Esophagus squamous epithelium (tissue), 5 donors: ENCODE measurements around the gene SLC2A6. TPM values are rescaled to one million over a fixed set of nuclear protein-coding genes. Genes with fewer than 3 reads are reported as not detected.

Experiments used
- DNase-seq: peaks from one replicate; lab custom pipeline; 2025; lab: John Stamatoyannopoulos, UW
- H3K27ac ChIP-seq, 4 donors: fragments of 200-600 bp; sonication (generic); one replicate each; pipeline ENCODE4 v1.5.1; 2016 to 2019; ENCODE audit warnings: mild to moderate bottlenecking in 1 of 4
- H3K27me3 ChIP-seq, 4 donors: fragments of 200-600 bp; sonication (generic); 1 replicate in 3 of 4; 2 replicates in 1 of 4; pipeline versions ENCODE4 v1.5.1 to v1.6.0; 2017 to 2021; ENCODE audit warnings: antibody characterized with exemption in 1 of 4
- H3K36me3 ChIP-seq, 3 donors: fragments of 200-600 bp; sonication (generic); one replicate each; pipeline ENCODE4 v1.5.1; 2016 to 2019
- H3K4me1 ChIP-seq, 3 donors: fragments of 200-600 bp; sonication (generic); one replicate each; pipeline ENCODE4 v1.5.1; 2017 to 2019
- H3K4me3 ChIP-seq, 4 donors: fragments of 200-600 bp; sonication (generic); 1 replicate in 3 of 4; 2 replicates in 1 of 4; pipeline ENCODE4 v1.5.1; 2016 to 2019; ENCODE audit warnings: mild to moderate bottlenecking in 2 of 4, moderate library complexity in 1 of 4
- H3K9me3 ChIP-seq, 3 donors: fragments of 200-600 bp; sonication (generic); one replicate each; pipeline ENCODE4 v1.5.1; 2016 to 2019
- POLR2A ChIP-seq, 4 donors: fragments of 450-650 bp; IDR thresholded peaks; one replicate each; pipeline ENCODE4 v1.6.1; 2017; ENCODE audit warnings: antibody characterized with exemption in 4 of 4, mild to moderate bottlenecking in 4 of 4, moderate library complexity in 3 of 4
- WGBS, 2 donors: methylation state at CpG; one replicate each; pipeline ENCODE4 v1.1.5; 2018; 5-methylcytosine and 5-hydroxymethylcytosine counted together
- intact Hi-C: fragments of 100-400 bp; cut with DNase I; formaldehyde crosslinking; loops from one replicate; pipeline ENCODE4 v1.15.0; 2022
- total RNA-seq, 4 donors: library from RNA; depleted of rRNA; stranded (reverse); fragments of >200 nt; gene quantifications; one replicate each; pipeline ENCODE4 v1.1.0, GENCODE V29; 2016
- TF ChIP-seq, protein P1 (sequence below), 6 experiments: fragments of 450-650 bp in 4 of 6; fragments of 200-600 bp in 2 of 6; sonication (generic) in 2 of 6; IDR thresholded peaks; one replicate each; pipeline ENCODE4 v1.5.1; 2016 to 2019; ENCODE audit warnings: antibody characterized with exemption in 6 of 6, mild to moderate bottlenecking in 4 of 6, moderate library complexity in 4 of 6
- donor health status: DM: yes; HTN: yes; CAD: no.

The SLC2A6 gene
- total RNA-seq, 4 donors from 2014 or later, result 0.42 to 1.1 (median 0.85) TPM

- Histone ChIP-seq H3K27ac (no peak overlapping the region), H3K4me1 (peaks cover 22 to 55% (median 36%) of the 10 kb centered on the region in 3 donors), H3K36me3 (no peaks in the 10 kb centered on the region), H3K4me3 (no peak overlapping the region), H3K9me3 (no peaks in the 10 kb centered on the region), H3K27me3 (peaks cover 0 to 41% (median 0%) of the 10 kb centered on the region in 4 donors)
- WGBS, 2 donors, result 70 to 88% methylated on average over 1 to 2 of the region's 27 CpGs
- intact Hi-C loops, result no loop called here
- TF ChIP-seq, protein P1, sequence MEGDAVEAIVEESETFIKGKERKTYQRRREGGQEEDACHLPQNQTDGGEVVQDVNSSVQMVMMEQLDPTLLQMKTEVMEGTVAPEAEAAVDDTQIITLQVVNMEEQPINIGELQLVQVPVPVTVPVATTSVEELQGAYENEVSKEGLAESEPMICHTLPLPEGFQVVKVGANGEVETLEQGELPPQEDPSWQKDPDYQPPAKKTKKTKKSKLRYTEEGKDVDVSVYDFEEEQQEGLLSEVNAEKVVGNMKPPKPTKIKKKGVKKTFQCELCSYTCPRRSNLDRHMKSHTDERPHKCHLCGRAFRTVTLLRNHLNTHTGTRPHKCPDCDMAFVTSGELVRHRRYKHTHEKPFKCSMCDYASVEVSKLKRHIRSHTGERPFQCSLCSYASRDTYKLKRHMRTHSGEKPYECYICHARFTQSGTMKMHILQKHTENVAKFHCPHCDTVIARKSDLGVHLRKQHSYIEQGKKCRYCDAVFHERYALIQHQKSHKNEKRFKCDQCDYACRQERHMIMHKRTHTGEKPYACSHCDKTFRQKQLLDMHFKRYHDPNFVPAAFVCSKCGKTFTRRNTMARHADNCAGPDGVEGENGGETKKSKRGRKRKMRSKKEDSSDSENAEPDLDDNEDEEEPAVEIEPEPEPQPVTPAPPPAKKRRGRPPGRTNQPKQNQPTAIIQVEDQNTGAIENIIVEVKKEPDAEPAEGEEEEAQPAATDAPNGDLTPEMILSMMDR (IDR thresholded peaks at IDR 0.05), result no peak
- TF ChIP-seq POLR2A (IDR thresholded peaks at IDR 0.05), result no peak
- DNase-seq, result no peak
Observed at GRCh38 chr9:133510926-133511505, 32.1 kb upstream of the SLC2A6 start.

DNA sequence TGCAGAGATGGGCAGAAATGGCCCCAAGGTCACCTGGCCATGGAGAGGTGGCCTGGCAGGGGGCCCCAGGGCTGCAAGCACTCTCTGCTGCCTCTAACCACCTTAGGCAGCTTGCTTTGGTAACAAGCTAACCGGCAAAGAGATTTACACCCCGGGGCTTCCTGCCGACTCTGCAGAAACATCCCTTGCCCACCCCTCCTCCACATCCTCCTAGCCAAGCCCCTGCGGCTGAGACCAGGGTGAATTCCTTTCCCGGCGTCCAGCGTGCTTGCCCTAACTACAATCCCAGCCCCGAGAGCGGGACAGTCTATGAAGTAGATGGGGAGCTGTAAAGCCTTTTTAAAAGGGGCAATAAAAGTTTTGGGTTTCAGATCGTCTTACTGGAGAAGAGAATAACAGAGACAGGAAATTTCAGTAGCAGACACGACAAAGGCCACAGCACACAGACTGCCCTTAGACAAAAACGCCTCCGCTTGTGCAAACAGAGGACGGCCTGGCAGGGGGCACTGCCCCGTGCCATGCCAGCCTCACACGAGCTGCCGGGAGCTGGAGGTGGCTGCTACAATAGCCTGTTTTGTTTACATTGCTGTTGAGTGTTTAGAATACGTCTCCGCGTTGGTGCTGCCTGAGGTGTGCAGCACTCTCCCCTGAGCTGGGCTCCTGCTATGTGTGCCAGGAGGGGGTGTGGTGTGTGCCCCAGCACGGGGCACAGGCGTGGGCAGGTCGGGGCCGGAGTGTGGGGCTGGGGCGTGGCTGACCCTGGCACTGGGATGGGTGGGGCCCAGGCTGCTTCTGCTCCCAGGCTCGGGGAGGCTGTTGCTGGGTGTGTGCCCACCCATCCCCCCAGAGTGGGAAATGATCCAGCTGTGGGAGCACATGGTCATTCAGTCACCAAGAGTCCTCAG, 30.5 kb upstream of the SLC2A6 start:
- peaks cover 16 to 54% (median 38%) of the 10 kb centered on the region in 3 donors for H3K4me1 ChIP-seq
- peaks cover 0 to 44% (median 0%) of the 10 kb centered on the region in 4 donors for H3K27me3 ChIP-seq
- H3K9me3 ChIP-seq, result no peaks in the 10 kb centered on the region
- no peak for DNase-seq
- peak overlapping the region in 2 of 4 donors; percentile 0 to 18 for H3K27ac ChIP-seq
- no peak for TF ChIP-seq POLR2A (IDR thresholded peaks at IDR 0.05)
- TF ChIP-seq, protein P1 (IDR thresholded peaks at IDR 0.05), result no peak
- peak overlapping the region in 1 of 4 donors; percentile 27 for H3K4me3 ChIP-seq
- intact Hi-C loops, result no loop called here
- H3K36me3 ChIP-seq, result no peaks in the 10 kb centered on the region
- WGBS, 2 donors, result 0 to 2% methylated on average over 4 to 11 of the region's 26 CpGs

GRCh38 chr9:133508046-133508445, 29.1 kb upstream of the SLC2A6 start:
- Histone ChIP-seq H3K4me1 (peaks cover 11 to 45% (median 31%) of the 10 kb centered on the region in 3 donors), H3K36me3 (no peaks in the 10 kb centered on the region), H3K9me3 (peaks cover 0 to 2% (median under 1%) of the 10 kb centered on the region in 3 donors), H3K27me3 (peaks cover 0 to 48% (median 0%) of the 10 kb centered on the region in 4 donors), H3K27ac (no peak overlapping the region), H3K4me3 (no peak overlapping the region)
- 93 to 94% methylated on average over 3 to 5 of the region's 8 CpGs for WGBS, 2 donors
- DNase-seq, result no peak
- intact Hi-C loops, result no loop called here
- TF ChIP-seq, protein P1 (IDR thresholded peaks at IDR 0.05), result no peak
- TF ChIP-seq POLR2A (IDR thresholded peaks at IDR 0.05), result no peak

DNA sequence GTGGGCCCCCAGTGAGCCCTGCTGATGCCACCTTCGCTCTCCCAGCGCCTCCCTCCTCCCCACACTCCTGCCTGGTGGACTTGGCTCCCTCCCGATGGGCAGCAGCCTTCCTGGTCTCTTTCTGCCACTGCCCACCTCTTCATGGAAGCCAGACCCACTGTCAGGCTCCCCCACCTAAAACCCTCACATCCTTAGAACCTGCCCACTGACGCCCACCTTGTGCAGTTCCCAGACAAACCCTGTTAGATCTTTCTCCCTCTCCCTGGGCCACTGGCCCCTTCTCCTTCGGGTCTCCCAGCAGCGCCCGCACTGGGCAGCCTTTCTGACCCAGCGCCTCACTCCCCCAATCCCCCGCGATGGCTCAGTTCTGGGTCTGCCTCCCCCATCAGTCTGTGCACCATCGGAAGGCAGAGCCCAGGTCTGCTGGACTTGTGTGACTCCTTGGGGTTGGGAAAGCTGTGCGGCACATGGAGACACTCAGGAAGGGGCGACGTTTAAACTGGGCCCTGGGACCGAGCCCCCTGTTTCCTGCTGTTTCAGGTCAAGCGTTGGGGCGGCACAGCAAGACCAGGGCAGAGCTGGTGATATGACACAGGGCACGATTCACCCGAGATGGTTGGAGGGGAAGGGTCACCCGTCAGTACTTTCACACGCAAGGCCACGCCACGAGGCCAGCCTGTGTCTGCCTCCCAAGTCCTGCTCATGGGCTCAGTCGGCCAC, 28.5 kb upstream of the SLC2A6 start:
- intact Hi-C loops, result no loop called here
- Histone ChIP-seq H3K4me3 (no peak overlapping the region), H3K9me3 (peaks cover 0 to 8% (median 5%) of the 10 kb centered on the region in 3 donors), H3K27ac (peak overlapping the region in 2 of 4 donors; percentile 60 to 72), H3K4me1 (peaks cover 11 to 45% (median 31%) of the 10 kb centered on the region in 3 donors), H3K36me3 (no peaks in the 10 kb centered on the region), H3K27me3 (peaks cover 0 to 49% (median 0%) of the 10 kb centered on the region in 4 donors)
- WGBS, 2 donors, result 84 to 89% methylated on average over 13 to 19 of the region's 24 CpGs
- no peak for DNase-seq
- TF ChIP-seq, protein P1 (IDR thresholded peaks at IDR 0.05), result no peak
- TF ChIP-seq POLR2A (IDR thresholded peaks at IDR 0.05), result no peak
